HFF-Myc (cell line): Measurements from ENCODE around the gene GZF1.

ENCODE experiments used
- DNase-seq: peaks from one replicate; pipeline ENCODE4 v3.0.0-alpha.2; 2011; ENCODE audit warnings: low read depth; ENCODE audit errors: extremely low read depth
- H3K4me3 ChIP-seq: replicated peaks from 2 replicates; pipeline ENCODE4 v1.5.1; 2011; ENCODE audit warnings: low read depth, mild to moderate bottlenecking, control low read depth, low read length
- TF ChIP-seq, protein P1 (sequence below): IDR thresholded peaks from 2 replicates; pipeline ENCODE4 v1.5.1; 2012; ENCODE audit warnings: mild to moderate bottlenecking, low read depth, low read length, control low read depth; ENCODE audit errors: missing control alignments

The GZF1 gene

GRCh38 chr20:23367770-23368169, 5.8 kb downstream of the GZF1 start:
- TF ChIP-seq, protein P1, sequence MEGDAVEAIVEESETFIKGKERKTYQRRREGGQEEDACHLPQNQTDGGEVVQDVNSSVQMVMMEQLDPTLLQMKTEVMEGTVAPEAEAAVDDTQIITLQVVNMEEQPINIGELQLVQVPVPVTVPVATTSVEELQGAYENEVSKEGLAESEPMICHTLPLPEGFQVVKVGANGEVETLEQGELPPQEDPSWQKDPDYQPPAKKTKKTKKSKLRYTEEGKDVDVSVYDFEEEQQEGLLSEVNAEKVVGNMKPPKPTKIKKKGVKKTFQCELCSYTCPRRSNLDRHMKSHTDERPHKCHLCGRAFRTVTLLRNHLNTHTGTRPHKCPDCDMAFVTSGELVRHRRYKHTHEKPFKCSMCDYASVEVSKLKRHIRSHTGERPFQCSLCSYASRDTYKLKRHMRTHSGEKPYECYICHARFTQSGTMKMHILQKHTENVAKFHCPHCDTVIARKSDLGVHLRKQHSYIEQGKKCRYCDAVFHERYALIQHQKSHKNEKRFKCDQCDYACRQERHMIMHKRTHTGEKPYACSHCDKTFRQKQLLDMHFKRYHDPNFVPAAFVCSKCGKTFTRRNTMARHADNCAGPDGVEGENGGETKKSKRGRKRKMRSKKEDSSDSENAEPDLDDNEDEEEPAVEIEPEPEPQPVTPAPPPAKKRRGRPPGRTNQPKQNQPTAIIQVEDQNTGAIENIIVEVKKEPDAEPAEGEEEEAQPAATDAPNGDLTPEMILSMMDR, result no peak
- no peak for DNase-seq
- H3K4me3 ChIP-seq, result no peak overlapping the region

- DNase-seq, result no peak
- H3K4me3 ChIP-seq, result no peak overlapping the region
- TF ChIP-seq, protein P1, result no peak
These were observed 6.5 kb downstream of the GZF1 start for GRCh38 chr20:23368316-23369071.

GRCh38 chr20:23369072-23369823, 7.3 kb downstream of the GZF1 start:
- H3K4me3 ChIP-seq, result no peak overlapping the region
- TF ChIP-seq, protein P1, result no peak
- DNase-seq, result no peak

DNA sequence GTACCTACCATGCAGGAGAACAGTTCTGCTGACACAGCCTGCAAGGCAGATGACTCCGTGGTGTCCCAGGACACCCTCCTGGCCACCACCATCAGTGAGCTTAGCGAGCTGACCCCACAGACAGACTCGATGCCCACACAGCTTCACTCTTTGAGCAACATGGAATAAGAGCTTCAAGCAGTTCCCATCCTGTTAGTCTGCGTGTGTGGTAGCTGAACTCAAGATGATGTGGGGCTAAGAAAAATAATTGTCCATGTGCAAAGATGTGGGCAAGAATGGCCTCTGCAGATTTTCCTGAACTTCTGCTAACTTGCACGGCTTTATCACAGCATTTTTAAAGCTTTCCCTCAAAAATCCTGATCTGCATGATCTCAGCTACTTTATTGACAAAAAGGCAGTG, 8.3 kb downstream of the GZF1 start:
- DNase-seq, result no peak
- no peak overlapping the region for H3K4me3 ChIP-seq
- TF ChIP-seq, protein P1, result no peak

- no peak for DNase-seq
- H3K4me3 ChIP-seq, result no peak overlapping the region
- TF ChIP-seq, protein P1, result no peak
These were observed 8.9 kb downstream of the GZF1 start for GRCh38 chr20:23370873-23371272.

DNA sequence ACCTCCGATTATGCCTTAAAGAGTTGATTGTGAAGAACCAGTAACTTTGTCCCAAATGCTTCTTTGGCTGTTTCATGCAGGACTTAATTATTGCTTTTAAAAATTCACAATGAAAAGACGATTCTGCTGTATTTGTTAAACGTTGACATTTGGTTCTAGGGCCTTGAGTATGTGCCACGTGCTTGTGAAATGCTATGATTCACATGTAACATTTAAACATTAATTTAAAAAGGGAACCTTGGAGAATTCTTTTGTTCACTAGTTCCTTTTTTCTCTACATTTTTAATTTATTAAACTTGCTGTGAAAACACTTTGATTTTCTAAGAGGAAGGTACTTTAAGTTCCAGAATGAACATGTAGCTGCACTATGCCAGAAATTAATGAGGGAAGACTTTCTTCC, 9.5 kb downstream of the GZF1 start:
- no peak overlapping the region for H3K4me3 ChIP-seq
- DNase-seq, result no peak
- TF ChIP-seq, protein P1, result no peak

DNA sequence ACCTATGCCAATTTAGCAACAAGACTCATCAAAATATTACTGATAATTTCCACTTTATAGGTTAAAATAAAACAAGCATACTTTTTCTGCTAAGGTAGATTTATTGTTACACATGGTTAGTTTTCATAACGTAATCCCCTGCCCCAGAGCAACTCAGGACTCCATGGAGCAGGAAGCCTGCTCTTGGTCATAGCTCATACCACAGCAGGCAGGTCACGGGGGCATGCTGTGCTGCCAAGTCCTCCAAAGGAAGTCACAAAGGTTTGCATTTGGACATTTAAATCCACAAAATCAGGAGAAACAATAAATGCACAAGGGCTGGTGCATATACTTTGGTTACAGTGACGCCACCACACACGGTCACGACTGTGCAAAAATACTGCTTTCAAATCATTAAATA, 12.5 kb downstream of the GZF1 start:
- DNase-seq, result no peak
- H3K4me3 ChIP-seq, result no peak overlapping the region
- TF ChIP-seq, protein P1, result no peak
